Peyer's patch (tissue), 4 donors: ENCODE results near the gene PSD4.

ENCODE experiments used
- POLR2A ChIP-seq, 2 donors: fragments of 450-650 bp; IDR thresholded peaks; one replicate each; pipeline ENCODE4 v1.5.1; 2017; ENCODE audit warnings: antibody characterized with exemption in 2 of 2, mild to moderate bottlenecking in 2 of 2, moderate library complexity in 2 of 2
- TF ChIP-seq, protein P1 (sequence below), 6 experiments: fragments of 450-650 bp in 4 of 6; fragments of 200-600 bp in 2 of 6; sonication (generic) in 1 of 6; IDR thresholded peaks; one replicate each; pipeline ENCODE4 v1.5.1; 2017 to 2019; ENCODE audit warnings: antibody characterized with exemption in 6 of 6, mild to moderate bottlenecking in 3 of 6, moderate library complexity in 1 of 6

DNA sequence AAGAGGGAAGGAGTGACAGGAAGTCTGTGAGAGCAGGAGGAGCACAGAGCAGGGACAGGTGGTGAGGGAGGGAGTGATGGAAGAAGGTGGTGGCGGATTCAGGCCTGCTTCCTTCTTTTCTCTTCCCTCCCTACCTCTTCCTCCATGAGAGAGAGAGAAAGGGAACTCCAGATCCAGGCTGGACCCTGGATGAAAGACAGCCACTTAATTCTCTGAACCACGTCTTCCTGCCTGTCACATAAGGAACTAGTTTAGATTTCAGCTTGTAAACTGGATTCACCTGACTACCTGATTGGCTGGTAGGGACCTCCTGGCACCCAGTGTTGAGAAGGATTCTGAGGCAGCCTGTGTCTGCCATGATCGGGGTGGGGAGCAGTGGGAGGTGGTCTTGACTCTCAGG, 56.0 kb downstream of the PSD4 start:
- TF ChIP-seq, protein P1, sequence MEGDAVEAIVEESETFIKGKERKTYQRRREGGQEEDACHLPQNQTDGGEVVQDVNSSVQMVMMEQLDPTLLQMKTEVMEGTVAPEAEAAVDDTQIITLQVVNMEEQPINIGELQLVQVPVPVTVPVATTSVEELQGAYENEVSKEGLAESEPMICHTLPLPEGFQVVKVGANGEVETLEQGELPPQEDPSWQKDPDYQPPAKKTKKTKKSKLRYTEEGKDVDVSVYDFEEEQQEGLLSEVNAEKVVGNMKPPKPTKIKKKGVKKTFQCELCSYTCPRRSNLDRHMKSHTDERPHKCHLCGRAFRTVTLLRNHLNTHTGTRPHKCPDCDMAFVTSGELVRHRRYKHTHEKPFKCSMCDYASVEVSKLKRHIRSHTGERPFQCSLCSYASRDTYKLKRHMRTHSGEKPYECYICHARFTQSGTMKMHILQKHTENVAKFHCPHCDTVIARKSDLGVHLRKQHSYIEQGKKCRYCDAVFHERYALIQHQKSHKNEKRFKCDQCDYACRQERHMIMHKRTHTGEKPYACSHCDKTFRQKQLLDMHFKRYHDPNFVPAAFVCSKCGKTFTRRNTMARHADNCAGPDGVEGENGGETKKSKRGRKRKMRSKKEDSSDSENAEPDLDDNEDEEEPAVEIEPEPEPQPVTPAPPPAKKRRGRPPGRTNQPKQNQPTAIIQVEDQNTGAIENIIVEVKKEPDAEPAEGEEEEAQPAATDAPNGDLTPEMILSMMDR (IDR thresholded peaks at IDR 0.05), result no peak
- no peak for TF ChIP-seq POLR2A (IDR thresholded peaks at IDR 0.05)
